DOHH2 (cell line): ENCODE data around the gene HSPA9.

Experiments
- H3F3A ChIP-seq: fragments of 200-600 bp; sonication (generic), shearing (Covaris generic); 2 replicates; pipeline ENCODE4 v1.6.0; 2016; ENCODE audit warnings: antibody characterized with exemption, mild to moderate bottlenecking; ENCODE audit not compliant: control insufficient read depth, insufficient read depth
- H3K27ac ChIP-seq: fragments of 200-600 bp; sonication (generic); 2 replicates; pipeline ENCODE4 v1.5.1; 2014; ENCODE audit warnings: low read depth, mild to moderate bottlenecking, low read length, moderate library complexity
- H3K27me3 ChIP-seq: fragments of 200-600 bp; sonication (generic); 2 replicates; pipeline ENCODE4 v1.6.1; 2014; ENCODE audit warnings: mild to moderate bottlenecking, low read length, mixed read lengths; ENCODE audit not compliant: control insufficient read depth
- H3K36me3 ChIP-seq: fragments of 200-600 bp; sonication (generic); 2 replicates; pipeline ENCODE4 v1.6.1; 2014; ENCODE audit warnings: mild to moderate bottlenecking, low read length, moderate library complexity, mixed read lengths; ENCODE audit not compliant: control insufficient read depth
- H3K4me1 ChIP-seq: fragments of 200-600 bp; sonication (generic); 2 replicates; pipeline ENCODE4 v1.6.1; 2014; ENCODE audit warnings: mild to moderate bottlenecking, low read length, mixed read lengths; ENCODE audit not compliant: control insufficient read depth
- H3K4me2 ChIP-seq: fragments of 200-600 bp; sonication (generic); 2 replicates; pipeline ENCODE4 v1.6.0; 2014; ENCODE audit warnings: mild to moderate bottlenecking, low read length, moderate library complexity
- H3K4me3 ChIP-seq: fragments of 200-600 bp; sonication (generic); 2 replicates; pipeline ENCODE4 v1.5.1; 2014; ENCODE audit warnings: mild to moderate bottlenecking, low read length, mixed read lengths
- H3K79me2 ChIP-seq: fragments of 200-600 bp; sonication (generic); 2 replicates; pipeline ENCODE4 v1.6.1; 2014; ENCODE audit warnings: mild to moderate bottlenecking, low read length, mixed read lengths; ENCODE audit not compliant: control insufficient read depth
- H3K9me2 ChIP-seq: fragments of 200-600 bp; sonication (generic); replicated peaks from 2 replicates; pipeline ENCODE4 v1.6.1; 2014; ENCODE audit warnings: mild to moderate bottlenecking, low read length, mixed read lengths; ENCODE audit not compliant: control insufficient read depth
- H3K9me3 ChIP-seq: fragments of 200-600 bp; sonication (generic); 2 replicates; pipeline ENCODE4 v1.6.1; 2014; ENCODE audit warnings: antibody characterized with exemption, low read length, mixed read lengths; ENCODE audit not compliant: control insufficient read depth, insufficient read depth
- H4K20me1 ChIP-seq: fragments of 200-600 bp; sonication (generic); 2 replicates; pipeline ENCODE4 v1.6.0; 2014; ENCODE audit warnings: low read depth, mild to moderate bottlenecking, antibody characterized with exemption, low read length, moderate library complexity; ENCODE audit not compliant: control insufficient read depth, insufficient read depth
- EZH2phosphoT487 ChIP-seq: fragments of 200-600 bp; sonication (generic); IDR thresholded peaks from 2 replicates; pipeline ENCODE4 v1.6.1; 2017; ENCODE audit warnings: borderline replicate concordance, mild to moderate bottlenecking, antibody characterized with exemption, low read length, moderate library complexity, mixed read lengths
- TF ChIP-seq, protein P1 (sequence below): fragments of 200-600 bp; sonication (generic); IDR thresholded peaks from one replicate; pipeline ENCODE4 v1.5.1; 2014; ENCODE audit warnings: antibody characterized with exemption, mild to moderate bottlenecking, low read depth, low read length; ENCODE audit not compliant: poor library complexity, severe bottlenecking

Gene HSPA9

DNA sequence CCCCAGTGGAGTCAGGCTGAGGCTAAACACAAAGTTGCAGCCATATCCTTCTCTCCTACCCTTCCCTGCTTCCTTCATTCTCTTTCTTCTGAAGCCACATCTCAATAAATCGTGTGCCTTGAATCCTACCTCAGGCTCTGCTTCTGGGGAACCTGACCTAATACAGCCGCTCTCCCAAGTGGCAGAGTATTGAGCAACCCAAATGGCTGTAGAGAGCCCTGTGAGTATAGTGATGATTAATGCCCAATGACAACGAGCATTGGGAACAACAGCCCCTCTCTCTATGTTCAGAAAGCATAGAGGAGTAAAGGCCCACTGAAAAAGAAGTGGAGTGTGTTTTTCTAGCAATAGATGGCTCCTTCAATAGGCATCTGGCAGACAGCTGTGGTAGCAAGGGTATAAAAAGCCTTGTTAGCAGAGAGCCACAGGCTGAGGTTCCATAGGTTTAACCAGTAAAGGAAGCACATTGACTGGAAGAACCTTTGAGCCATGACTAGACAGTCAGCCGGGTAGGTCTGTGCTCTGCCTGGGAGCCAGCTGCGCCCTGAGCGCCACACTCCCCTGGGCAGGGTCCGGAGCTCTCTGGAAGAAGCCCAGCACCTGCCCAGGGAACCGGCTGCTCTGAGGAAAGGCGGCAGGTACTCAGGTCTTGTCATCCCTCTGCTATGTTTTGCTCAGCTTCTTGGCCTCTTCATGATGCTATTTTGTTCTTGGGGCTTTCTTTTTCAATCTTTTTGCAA lies 22.6 kb upstream of the HSPA9 start:
- Histone ChIP-seq H3K4me1 (no peaks in the 10 kb centered on the region), H3F3A (no peaks in the 10 kb centered on the region), H3K36me3 (no peaks in the 10 kb centered on the region), H3K27ac (no peak overlapping the region), H3K9me3 (no peaks in the 10 kb centered on the region), H3K79me2 (no peaks in the 10 kb centered on the region), H3K27me3 (peaks cover 34% of the 10 kb centered on the region), H3K9me2 (no peaks in the 10 kb centered on the region), H4K20me1 (0 out of 2 replicates have a peak, but pooled peaks cover 3% of the 10 kb centered on the region), H3K4me2 (no peak overlapping the region), H3K4me3 (no peak overlapping the region)
- TF ChIP-seq, protein P1, sequence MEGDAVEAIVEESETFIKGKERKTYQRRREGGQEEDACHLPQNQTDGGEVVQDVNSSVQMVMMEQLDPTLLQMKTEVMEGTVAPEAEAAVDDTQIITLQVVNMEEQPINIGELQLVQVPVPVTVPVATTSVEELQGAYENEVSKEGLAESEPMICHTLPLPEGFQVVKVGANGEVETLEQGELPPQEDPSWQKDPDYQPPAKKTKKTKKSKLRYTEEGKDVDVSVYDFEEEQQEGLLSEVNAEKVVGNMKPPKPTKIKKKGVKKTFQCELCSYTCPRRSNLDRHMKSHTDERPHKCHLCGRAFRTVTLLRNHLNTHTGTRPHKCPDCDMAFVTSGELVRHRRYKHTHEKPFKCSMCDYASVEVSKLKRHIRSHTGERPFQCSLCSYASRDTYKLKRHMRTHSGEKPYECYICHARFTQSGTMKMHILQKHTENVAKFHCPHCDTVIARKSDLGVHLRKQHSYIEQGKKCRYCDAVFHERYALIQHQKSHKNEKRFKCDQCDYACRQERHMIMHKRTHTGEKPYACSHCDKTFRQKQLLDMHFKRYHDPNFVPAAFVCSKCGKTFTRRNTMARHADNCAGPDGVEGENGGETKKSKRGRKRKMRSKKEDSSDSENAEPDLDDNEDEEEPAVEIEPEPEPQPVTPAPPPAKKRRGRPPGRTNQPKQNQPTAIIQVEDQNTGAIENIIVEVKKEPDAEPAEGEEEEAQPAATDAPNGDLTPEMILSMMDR: no peak
- no peak for TF ChIP-seq EZH2phosphoT487

DNA sequence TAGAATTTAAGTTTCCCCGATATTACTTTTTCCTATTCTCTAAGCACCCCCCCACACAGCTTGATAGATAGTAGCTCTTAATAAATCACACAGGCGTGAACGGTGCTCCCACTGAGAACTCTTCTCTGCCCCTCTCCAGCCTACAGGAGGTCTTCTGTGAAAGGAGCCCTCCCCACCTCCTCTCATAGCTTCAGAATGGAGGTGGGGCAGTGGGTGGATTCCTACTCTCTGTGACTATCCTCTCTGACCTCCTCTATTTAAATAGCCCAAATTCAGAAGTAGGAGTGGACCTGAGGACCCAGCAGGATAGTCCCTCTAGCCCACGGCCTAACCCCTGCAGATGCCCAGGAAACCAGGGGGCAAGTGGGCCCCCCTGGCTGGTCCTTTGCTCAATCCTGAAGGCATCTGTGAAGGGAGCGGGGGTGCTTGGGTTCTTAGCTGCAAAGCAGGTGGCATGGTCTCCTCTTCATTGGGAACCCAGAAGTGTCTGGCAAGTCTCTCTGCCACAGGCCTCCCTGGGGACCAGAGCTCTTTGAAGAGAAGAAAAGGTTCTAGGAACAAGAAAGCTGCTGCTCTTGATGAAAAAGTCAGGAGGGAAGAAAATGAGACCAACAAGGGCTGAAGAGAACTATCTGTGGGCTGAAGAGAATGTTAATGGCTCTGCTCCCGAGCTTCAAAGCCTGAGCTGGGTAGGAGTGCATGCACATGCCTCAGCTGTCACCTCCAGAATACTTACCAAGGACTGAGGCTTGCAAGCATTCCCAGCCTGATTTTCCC lies 21.1 kb upstream of the HSPA9 start:
- no peak overlapping the region for H3K4me3 ChIP-seq
- TF ChIP-seq, protein P1: no peak
- no peak for TF ChIP-seq EZH2phosphoT487
- peaks cover 28% of the 10 kb centered on the region for H3K27me3 ChIP-seq
- no peaks in the 10 kb centered on the region for H3F3A ChIP-seq
- H3K36me3 ChIP-seq: no peaks in the 10 kb centered on the region
- H3K9me2 ChIP-seq: no peaks in the 10 kb centered on the region
- no peaks in the 10 kb centered on the region for H3K9me3 ChIP-seq
- H3K27ac ChIP-seq: no peak overlapping the region
- no peaks in the 10 kb centered on the region for H3K4me1 ChIP-seq
- no peaks in the 10 kb centered on the region for H3K79me2 ChIP-seq
- H3K4me2 ChIP-seq: no peak overlapping the region
- 0 out of 2 replicates have a peak, but pooled peaks cover 3% of the 10 kb centered on the region for H4K20me1 ChIP-seq

DNA sequence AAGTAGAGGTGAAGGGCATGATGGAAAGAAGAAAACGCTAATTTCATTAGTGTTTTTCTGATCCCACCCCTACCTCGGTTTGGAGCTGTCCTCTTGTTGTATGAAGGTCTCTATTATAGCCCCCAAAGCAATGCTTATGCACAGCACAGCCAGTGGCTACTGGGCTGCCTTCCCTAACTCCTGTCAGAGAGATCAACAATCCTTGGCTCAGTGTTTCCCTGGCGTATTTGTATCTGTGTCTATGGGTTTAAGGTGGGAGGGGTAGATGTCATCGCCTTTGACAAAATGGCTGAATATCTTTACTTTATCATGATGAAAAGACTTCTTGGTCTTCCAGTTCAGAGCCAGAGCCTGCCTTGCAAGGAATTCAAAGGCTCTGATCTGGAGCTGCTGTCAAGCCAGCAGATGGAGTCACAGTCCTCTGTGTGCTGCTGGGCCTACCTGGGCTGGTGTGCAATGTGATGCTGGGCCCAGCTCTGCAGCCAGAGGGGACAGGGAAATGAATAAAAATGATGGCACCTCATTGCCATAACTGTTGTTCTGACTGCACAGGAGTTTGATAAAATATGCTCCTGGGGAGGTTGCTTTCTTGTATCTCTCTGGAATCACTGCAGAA lies 20.1 kb upstream of the HSPA9 start:
- Histone ChIP-seq H3K4me3 (no peak overlapping the region), H3K36me3 (no peaks in the 10 kb centered on the region), H3K9me2 (no peaks in the 10 kb centered on the region), H3K27ac (no peak overlapping the region), H3K9me3 (no peaks in the 10 kb centered on the region), H3K27me3 (peaks cover 27% of the 10 kb centered on the region), H3F3A (no peaks in the 10 kb centered on the region), H3K79me2 (no peaks in the 10 kb centered on the region), H4K20me1 (0 out of 2 replicates have a peak, but pooled peaks cover 3% of the 10 kb centered on the region), H3K4me2 (no peak overlapping the region), H3K4me1 (no peaks in the 10 kb centered on the region)
- no peak for TF ChIP-seq EZH2phosphoT487
- TF ChIP-seq, protein P1: no peak
